ENCODE measurements around the gene HDAC10.
A peak's percentile ranks its signal among the peaks of the same experiment; 100 is the strongest.

Gene HDAC10

DNA sequence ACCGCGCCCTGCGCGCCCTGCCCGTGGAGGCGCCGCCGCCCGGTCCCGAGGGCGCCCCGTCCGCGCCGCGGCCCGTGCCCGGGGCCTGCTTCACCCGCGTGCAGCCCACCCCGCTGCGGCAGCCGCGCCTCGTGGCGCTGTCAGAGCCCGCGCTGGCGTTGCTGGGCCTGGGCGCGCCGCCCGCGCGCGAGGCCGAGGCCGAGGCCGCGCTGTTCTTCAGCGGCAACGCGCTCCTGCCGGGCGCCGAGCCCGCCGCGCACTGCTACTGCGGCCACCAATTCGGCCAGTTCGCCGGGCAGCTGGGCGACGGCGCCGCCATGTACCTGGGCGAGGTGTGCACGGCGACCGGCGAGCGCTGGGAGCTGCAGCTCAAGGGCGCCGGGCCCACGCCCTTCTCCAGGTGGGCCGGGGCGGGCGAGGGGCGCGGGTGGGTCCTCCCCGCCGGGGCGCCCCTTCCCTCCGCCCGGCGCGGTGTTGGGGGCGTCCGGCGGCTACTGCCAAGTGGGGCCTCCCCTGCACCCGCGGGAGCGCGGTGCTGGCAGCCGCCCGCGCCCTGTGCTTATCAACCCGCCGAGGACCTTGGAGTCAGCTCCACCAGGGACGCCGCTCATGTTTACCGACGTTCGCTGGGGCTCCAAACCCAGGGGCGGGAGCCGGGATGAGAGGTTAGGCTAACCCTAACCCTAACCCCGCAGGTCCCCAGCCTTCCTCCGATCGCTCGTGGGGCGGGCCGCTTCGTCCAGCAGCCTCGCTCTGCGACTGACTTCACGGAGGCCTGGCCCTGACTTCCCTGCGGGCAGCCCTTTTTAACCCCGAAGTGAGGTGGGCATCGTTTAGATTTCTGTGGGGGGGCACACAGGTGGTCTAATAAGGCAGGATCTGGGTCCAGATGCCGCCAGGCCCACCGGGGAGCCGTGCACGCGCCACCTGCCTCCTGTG lies 49.6 kb downstream of the HDAC10 start:
- POLR2A ChIA-PET (ENCODE audit: low non-redundant PET), result no interaction called here
- CTCF ChIA-PET, result interaction anchor here (0.9 kb wide), 1 partner anchor 48 kb away, joined by 4 read pairs; no protein-coding TSS in a partner anchor
- no peak for TF ChIP-seq CTCF (conservative IDR thresholded peaks at IDR 0.05; ENCODE audit: low read depth)
- DNase-seq (ENCODE audit: low spot score), result no peak
- peak overlapping the region; percentile 76 for H3K27ac ChIP-seq

- TF ChIP-seq CTCF (conservative IDR thresholded peaks at IDR 0.05; ENCODE audit: low read depth), result no peak
- POLR2A ChIA-PET (ENCODE audit: low non-redundant PET), result no interaction called here
- H3K27ac ChIP-seq, result peak within 1 kb of the TSS; percentile 76
- DNase-seq (ENCODE audit: low spot score), result peak; percentile 92
- CTCF ChIA-PET, result no interaction called here
These were observed 50.4 kb downstream of the HDAC10 start, which contains the start of gene SELENOO for GRCh38 chr22:50200461-50201190. SELENOO (plus strand) TSS chr22:50201011; CDS start chr22:50201037, 26 bp downstream.

DNA sequence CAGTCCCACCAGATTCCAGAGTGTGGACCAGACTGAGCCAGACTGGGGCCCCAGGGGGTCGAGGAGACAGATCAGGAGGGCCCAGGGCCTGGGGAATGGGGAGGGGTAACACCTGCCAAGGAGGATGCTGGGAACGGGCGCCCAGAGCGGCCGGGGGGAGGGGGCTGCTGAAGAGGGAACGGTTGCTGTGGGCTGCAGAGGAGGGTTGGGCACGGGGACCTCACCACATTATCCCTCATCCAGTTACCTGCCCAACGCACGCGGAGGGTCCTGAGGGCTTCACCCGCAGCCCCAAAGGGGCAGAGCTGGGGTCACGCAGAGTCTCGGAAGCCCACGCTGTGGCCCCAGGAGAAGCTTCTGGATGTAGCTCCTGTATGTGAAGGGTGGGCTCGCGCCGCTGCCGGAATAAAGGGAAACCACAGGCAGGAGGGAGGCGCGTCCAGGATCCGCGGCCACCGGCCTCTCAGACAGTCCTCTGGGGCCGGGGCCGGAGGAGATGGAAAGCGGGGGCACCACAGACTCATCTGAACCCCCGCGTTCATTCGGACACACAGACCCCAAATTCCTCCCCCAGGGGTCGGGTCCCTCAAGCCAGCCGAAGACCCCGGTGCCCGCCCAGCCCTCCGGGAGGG lies 51.1 kb downstream of the HDAC10 start:
- no peak for TF ChIP-seq CTCF (conservative IDR thresholded peaks at IDR 0.05; ENCODE audit: low read depth)
- peak overlapping the region; percentile 76 for H3K27ac ChIP-seq
- DNase-seq (ENCODE audit: low spot score), result no peak
- ChIA-PET CTCF (no interaction called here), POLR2A (ENCODE audit: low non-redundant PET) (no interaction called here)

GRCh38 chr22:50199251-50199721 lies 51.8 kb downstream of the HDAC10 start:
- TF ChIP-seq CTCF (conservative IDR thresholded peaks at IDR 0.05; ENCODE audit: low read depth), result no peak
- POLR2A ChIA-PET (ENCODE audit: low non-redundant PET), result no interaction called here
- CTCF ChIA-PET, result no interaction called here
- peak overlapping the region; percentile 76 for H3K27ac ChIP-seq
- no peak for DNase-seq (ENCODE audit: low spot score)

- ChIA-PET CTCF (no interaction called here), POLR2A (ENCODE audit: low non-redundant PET) (no interaction called here)
- no peak for TF ChIP-seq CTCF (conservative IDR thresholded peaks at IDR 0.05; ENCODE audit: low read depth)
- no peak for DNase-seq (ENCODE audit: low spot score)
- peak overlapping the region; percentile 76 for H3K27ac ChIP-seq
These were observed 52.4 kb downstream of the HDAC10 start for GRCh38 chr22:50198624-50199017.
